Neural cell (in vitro differentiated cells): ENCODE results near the gene TSPAN17.

Source experiments
- EZH2 ChIP-seq: fragments of 200-600, 300-800 bp; shearing (Covaris generic), sonication (generic); IDR thresholded peaks from 2 replicates; pipeline ENCODE4 v1.6.1; 2014; ENCODE audit warnings: antibody characterized with exemption, low read length, borderline replicate concordance, mild to moderate bottlenecking; ENCODE audit not compliant: insufficient read depth, poor library complexity, severe bottlenecking
- RAD21 ChIP-seq: fragments of 450-650 bp; conservative IDR thresholded peaks from 2 replicates; pipeline ENCODE4 v1.6.1; 2014; ENCODE audit warnings: antibody characterized with exemption, mild to moderate bottlenecking, moderate library complexity
- SMC3 ChIP-seq: fragments of 450-650 bp; conservative IDR thresholded peaks from 2 replicates; pipeline ENCODE4 v1.6.1; 2014; ENCODE audit warnings: antibody characterized with exemption, mild to moderate bottlenecking, moderate library complexity; ENCODE audit not compliant: poor library complexity
- TF ChIP-seq, protein P1 (sequence below): fragments of 450-650 bp; IDR thresholded peaks from 2 replicates; pipeline ENCODE4 v1.5.1; 2014; ENCODE audit warnings: antibody characterized with exemption, mild to moderate bottlenecking, moderate library complexity; ENCODE audit not compliant: poor library complexity, severe bottlenecking

DNA sequence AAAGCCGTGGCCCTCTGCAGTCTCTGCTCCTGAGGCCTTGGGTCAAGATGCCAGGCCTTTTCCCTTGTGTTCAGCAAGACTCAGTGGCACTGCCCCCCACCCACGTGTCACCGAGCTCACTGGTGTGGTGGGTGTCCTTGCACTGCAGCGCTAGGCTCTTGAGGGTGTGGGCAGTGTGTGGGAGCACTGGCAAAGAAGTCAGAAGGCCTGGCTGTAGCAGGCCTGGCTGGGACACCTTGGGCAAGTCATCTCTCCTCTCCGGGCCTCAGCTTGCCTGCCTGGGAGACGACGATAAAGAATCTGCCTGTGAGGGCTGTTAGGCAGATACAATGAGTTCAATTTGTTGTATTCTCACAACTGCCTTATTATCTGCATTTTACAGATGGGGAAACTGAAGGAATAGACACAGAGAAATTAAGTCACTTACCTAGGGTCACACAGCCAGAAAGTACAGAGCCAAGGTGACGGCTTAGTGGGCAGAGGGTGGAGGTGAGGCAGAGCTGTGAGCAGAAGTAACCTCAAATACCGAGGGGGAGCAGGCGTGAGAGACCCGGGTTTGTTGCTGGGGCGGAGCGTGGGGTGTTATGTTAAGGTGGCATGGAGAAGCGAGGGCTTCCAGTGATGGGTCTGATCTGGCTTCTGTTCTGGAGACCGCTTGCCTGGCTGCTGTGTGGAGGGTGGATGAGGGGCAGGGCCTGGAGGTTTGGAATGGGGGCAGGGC lies 1.4 kb downstream of the TSPAN17 start:
- TF ChIP-seq, protein P1, sequence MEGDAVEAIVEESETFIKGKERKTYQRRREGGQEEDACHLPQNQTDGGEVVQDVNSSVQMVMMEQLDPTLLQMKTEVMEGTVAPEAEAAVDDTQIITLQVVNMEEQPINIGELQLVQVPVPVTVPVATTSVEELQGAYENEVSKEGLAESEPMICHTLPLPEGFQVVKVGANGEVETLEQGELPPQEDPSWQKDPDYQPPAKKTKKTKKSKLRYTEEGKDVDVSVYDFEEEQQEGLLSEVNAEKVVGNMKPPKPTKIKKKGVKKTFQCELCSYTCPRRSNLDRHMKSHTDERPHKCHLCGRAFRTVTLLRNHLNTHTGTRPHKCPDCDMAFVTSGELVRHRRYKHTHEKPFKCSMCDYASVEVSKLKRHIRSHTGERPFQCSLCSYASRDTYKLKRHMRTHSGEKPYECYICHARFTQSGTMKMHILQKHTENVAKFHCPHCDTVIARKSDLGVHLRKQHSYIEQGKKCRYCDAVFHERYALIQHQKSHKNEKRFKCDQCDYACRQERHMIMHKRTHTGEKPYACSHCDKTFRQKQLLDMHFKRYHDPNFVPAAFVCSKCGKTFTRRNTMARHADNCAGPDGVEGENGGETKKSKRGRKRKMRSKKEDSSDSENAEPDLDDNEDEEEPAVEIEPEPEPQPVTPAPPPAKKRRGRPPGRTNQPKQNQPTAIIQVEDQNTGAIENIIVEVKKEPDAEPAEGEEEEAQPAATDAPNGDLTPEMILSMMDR: no peak
- TF ChIP-seq RAD21 (no peak), EZH2 (no peak), SMC3 (no peak)
